A204.1 (cell line): ENCODE measurements around the gene PRDM16.
"Not testable (repeated sequence)": the region's sequence is repeated elsewhere in the genome, so short reads cannot be mapped to it uniquely, and the experiment has no call there.

Experiments
- FAIRE-seq: peaks from 2 replicates; lab custom pipeline; 2012; peaks lifted over from hg19 to GRCh38; lab: Jason Lieb, UNC

Gene PRDM16

DNA sequence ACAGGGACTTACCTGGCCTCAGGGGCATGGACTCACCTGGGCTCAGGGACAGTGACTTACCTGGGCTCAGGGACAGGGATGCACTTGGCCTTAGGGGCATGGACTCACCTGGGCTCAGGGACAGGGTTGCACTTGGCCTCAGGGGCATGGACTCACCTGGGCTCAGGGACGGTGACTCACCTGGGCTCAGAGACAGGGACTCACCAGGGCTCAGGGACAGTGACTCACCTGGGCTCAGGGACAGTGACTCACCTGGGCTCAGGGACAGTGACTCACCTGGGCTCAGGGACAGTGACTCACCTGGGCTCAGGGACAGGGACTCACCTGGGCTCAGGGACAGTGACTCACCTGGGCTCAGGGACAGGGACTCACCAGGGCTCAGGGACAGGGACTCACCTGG is 96.2 kb downstream of the PRDM16 start:
- FAIRE-seq: not testable (repeated sequence)

DNA sequence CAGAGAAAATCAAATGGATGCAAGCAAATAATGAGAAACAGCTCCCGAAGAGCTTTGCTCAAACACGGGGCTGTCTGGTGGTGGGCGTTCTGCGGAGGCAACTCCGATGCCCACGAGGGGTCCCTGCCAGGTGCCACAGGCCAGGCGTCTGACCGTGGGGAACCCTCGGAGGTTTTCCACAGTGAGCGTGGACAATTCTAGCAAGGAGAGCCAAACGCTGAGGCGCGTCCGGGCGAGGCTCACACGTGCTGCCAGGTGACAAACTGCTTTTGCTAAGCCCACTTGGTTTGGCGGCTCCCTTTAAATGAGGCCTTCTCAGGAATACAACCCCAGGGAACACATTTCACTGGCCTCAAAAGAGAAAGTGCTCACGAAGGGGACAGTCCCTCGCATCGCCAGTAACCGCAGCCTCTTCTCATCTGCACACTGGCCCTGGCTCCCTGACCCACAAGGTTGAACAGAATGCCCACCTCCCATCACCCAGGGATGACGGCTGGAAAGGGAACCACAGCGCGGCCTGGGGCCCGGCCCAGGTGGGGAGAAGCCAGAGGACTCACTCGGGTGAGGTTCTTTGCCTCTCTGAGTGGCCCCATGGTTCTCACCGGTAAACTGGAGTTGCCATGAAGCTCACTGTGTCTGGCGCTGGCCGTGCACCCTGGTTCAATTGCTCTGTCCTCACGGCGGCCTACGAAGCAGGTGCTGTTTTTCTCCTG is 97.4 kb downstream of the PRDM16 start:
- FAIRE-seq: no peak

- FAIRE-seq: no peak
These were observed 98.3 kb downstream of the PRDM16 start for GRCh38 chr1:3167255-3167654.

GRCh38 chr1:3168678-3169077 is 99.7 kb downstream of the PRDM16 start:
- no peak for FAIRE-seq

DNA sequence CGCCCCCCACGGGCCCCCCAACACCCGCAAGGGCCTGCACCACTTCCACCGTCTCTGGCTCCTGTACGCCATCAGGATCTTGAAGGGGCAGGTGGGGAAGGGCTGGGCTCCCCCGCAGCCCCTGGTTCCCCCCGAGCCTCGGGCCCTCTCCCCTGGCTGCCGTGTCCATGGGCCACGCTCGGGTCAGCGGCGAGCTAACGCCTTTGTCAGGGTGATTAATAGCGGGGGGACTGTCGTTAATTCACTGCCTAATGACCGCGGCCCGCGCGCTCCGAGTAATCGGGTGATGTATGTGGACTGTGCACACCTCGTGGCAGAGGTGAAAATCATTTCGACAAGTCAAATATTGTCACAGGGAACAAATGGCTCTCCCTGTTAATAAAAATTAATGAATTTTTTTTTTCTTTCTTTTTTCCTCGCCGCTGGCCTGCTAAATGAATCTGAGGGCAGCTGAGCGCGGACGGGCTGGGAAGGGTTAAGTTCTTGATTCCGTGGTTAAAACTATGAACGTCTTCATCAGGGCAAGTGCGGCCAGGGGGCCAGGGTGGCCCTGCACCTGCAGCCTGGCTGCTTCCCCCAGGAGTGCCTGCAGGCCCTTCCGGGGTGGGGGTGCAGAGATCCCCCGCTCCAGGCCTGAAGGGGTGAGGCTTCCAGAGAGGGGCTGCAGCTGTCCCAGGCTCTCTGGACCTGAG is 100.8 kb downstream of the PRDM16 start:
- FAIRE-seq: no peak

- FAIRE-seq: no peak
These were observed 101.8 kb downstream of the PRDM16 start for GRCh38 chr1:3170561-3171453.

GRCh38 chr1:3171761-3172160 is 102.8 kb downstream of the PRDM16 start:
- FAIRE-seq: no peak

GRCh38 chr1:3172431-3173380 is 103.7 kb downstream of the PRDM16 start:
- no peak for FAIRE-seq

GRCh38 chr1:3173381-3173980 is 104.5 kb downstream of the PRDM16 start:
- FAIRE-seq: no peak

DNA sequence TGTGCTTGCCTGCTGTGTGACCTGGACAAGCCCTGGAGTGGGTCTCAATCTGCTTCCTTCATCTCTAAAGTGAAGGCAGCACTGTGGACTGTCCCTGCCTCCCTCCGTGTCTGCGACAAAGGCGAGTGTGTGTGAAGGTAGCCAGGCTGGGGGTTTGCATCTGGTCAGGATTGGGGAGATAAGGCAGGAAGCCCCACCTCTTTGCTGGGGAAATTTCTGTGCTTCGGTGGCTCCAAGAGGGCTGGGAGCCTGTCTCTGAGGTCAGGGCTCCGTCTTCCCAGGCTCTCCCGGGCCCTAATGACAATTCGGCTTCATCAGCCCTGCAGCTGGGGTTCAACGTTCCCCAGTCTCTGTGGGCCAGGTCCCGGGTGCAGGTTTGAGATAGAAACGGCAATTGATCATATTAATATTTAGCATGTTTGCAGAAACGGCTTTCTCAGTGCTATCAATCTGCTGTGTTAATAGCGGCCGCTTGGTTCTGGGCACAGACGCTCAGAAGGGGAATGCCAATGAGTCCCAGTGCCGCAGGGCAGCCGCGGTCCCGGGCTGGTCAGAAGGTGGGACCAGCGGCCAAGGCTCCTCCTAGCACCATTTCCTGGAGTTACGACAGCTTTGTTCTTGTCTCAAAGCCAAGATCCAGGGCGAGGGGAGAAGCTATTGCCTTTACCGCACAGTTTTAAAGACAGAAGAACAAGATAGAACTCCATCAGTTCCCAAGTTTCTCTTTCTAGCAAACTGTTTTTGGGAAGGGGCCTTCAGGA is 105.7 kb downstream of the PRDM16 start:
- no peak for FAIRE-seq

- FAIRE-seq: no peak
These were observed 106.5 kb downstream of the PRDM16 start for GRCh38 chr1:3175486-3175885.

DNA sequence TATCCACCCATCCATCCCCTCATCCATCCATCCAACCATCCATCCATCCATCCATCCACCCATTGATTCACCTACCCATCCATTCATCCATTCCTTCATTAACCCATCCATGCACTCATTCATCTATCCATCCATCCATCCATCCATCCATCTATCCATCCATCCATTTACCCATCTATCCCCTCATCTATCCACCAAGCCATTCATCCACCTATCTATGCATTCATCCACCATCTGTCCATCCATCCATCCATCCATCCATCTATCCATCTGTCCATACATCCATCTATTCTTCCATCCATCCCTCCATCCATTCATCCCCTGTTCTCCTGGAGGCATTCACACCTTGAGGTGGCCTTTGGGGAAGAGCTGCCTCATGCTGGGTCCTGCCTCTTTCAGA is 107.0 kb downstream of the PRDM16 start:
- FAIRE-seq: no peak

GRCh38 chr1:3176820-3177219 is 107.8 kb downstream of the PRDM16 start:
- no peak for FAIRE-seq

DNA sequence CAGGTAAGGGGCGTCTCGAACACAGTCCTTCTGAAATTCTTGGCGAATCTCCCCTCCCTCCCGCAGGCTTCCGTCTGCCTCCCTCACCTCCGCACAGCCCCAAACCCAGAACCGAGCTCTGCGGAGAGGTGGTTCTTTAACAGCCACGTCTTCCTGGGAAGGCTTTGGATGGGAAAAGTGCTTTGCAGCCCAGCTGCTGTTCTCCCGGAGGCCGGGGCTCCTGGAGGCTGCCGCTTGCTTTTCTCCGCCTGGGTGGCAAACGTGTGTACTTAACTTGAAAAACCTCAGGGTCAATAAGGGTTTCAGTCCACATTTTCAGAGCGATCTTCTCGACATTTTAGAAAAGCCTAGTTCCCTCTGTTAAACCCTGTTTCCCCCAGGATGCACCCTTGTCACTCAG is 109.3 kb downstream of the PRDM16 start:
- FAIRE-seq: no peak

- no peak for FAIRE-seq
These were observed 110.5 kb downstream of the PRDM16 start for GRCh38 chr1:3179471-3179870.

DNA sequence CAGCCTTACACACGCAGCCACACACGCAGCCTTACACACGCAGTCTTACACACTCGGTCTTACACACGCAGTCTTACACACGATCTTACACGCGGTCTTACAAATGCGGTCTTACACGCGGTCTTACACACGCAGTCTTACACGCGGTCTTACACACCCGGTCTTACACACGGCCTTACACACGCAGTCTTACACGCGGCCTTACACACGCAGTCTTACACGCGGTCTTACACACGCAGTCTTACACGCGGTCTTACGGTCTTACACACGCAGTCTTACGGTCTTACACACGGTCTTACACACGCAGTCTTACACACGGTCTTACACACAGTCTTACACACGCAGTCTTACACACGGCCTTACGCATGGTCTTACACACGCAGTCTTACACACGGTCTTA is 111.9 kb downstream of the PRDM16 start:
- FAIRE-seq: no peak

DNA sequence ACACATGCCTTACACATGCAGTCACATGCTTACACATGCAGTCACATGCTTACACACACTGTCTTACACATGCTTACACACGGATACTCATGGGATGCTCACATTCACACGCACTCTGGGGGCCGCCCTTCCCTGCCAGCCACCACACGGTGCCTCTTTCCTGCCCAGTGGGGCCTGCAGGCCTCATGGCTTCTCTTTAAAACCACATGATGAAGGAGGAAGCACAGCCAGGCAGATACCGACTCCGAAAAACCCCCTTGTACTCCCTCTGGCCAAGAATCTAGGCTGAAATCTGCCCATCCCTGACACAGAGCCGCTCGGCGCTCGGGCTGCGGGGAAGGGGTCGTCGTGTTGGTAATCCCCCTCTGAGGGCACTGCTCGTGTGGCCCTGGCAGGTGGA is 113.0 kb downstream of the PRDM16 start:
- no peak for FAIRE-seq

GRCh38 chr1:3183411-3183810 is 114.4 kb downstream of the PRDM16 start:
- FAIRE-seq: no peak

DNA sequence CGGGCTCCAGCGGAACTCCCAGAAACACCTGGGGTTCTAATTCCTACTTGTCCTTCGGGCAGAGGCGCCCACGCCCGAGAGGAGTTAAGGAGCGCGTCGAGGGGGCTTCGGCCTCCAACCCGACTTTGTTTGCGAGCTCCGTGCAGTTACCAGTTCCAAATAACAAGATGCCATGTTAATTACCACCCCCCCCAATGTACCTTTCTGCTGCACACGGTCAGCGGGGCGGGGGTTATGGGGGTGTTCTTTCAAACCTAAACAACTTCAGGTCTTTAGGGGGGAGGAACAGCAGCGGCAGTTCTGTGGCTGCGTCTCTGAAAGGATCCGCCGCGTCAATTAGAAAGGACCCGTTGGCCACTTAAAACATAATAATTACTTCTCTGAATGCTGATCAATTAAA is 114.8 kb downstream of the PRDM16 start:
- no peak for FAIRE-seq

DNA sequence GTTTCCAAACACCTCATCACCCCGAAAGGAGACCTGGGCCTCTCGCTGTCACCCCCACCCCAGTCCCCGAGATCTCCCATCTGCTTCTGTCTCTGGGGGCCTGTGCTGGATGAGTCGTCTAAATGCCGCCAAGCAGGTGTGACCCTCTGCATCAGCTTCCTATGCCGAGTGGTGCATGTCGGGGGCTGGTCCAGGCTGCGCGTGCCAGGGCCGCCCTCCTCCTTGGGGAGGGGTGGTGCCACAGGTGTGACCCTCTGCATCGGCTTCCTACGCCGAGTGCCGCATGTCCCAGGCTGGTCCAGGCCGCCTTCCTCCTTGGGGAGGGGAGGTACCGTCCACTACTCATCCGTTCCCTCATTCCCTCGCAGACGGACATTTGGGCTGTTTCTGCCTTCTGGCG is 115.7 kb downstream of the PRDM16 start:
- no peak for FAIRE-seq
